ENCODE data around the gene GANAB. TPM values are rescaled to one million over a fixed set of nuclear protein-coding genes. Genes with fewer than 3 reads are reported as not detected.

The GANAB gene
- total and polyA plus RNA-seq, 2 experiments from 2014 or later: 212 to 251 TPM

GRCh38 chr11:62645671-62645945, 805 bp downstream of the GANAB start:
- H2AFZ ChIP-seq: peak overlapping the region; percentile 20
- H3K4me1 ChIP-seq (ENCODE audit: insufficient read depth): peaks cover 10% of the 10 kb centered on the region
- peaks cover 57% of the 10 kb centered on the region for H3K79me2 ChIP-seq
- no peaks in the 10 kb centered on the region for H3K36me3 ChIP-seq (replicated peaks; ENCODE audit: insufficient read depth, low read depth)
- 16% methylated on average over 11 of the region's 11 CpGs for WGBS (ENCODE audit: low lambda C conversion rate, missing lambda C conversion rate)
- no peak for DNase-seq (ENCODE audit: low spot score)
- peak overlapping the region; percentile 97 for H3K27ac ChIP-seq
- H3K4me3 ChIP-seq: peak overlapping the region; percentile 72
- H3K4me2 ChIP-seq: peak overlapping the region; percentile 97
- no peaks in the 10 kb centered on the region for H3K9me2 ChIP-seq (replicated peaks; ENCODE audit: insufficient read depth)
- TF ChIP-seq EZH2 (IDR thresholded peaks at IDR 0.05; ENCODE audit: borderline replicate concordance) (no peak), CTCF (IDR thresholded peaks at IDR 0.05; ENCODE audit: poor library complexity) (no peak), EZH2phosphoT487 (IDR thresholded peaks at IDR 0.05; ENCODE audit: low read depth, severe bottlenecking, unreplicated experiment) (no peak)
- no peaks in the 10 kb centered on the region for H3K9me3 ChIP-seq (ENCODE audit: low read depth)
- H3K27me3 ChIP-seq: no peaks in the 10 kb centered on the region
- H4K20me1 ChIP-seq (ENCODE audit: insufficient read depth, poor library complexity, severe bottlenecking): no peaks in the 10 kb centered on the region

- Histone ChIP-seq H3K27ac (peak overlapping the region; percentile 67), H3K4me1 (ENCODE audit: insufficient read depth) (peaks cover 10% of the 10 kb centered on the region), H3K79me2 (peaks cover 67% of the 10 kb centered on the region), H3K4me2 (peak overlapping the region; percentile 97), H4K20me1 (ENCODE audit: insufficient read depth, poor library complexity, severe bottlenecking) (no peaks in the 10 kb centered on the region), H3K27me3 (no peaks in the 10 kb centered on the region), H3K9me2 (replicated peaks; ENCODE audit: insufficient read depth) (no peaks in the 10 kb centered on the region), H3K36me3 (replicated peaks; ENCODE audit: insufficient read depth, low read depth) (no peaks in the 10 kb centered on the region), H3K4me3 (no peak overlapping the region), H3K9me3 (ENCODE audit: low read depth) (no peaks in the 10 kb centered on the region), H2AFZ (no peak overlapping the region)
- TF ChIP-seq EZH2phosphoT487 (IDR thresholded peaks at IDR 0.05; ENCODE audit: low read depth, severe bottlenecking, unreplicated experiment): no peak
- DNase-seq (ENCODE audit: low spot score): no peak
- WGBS (ENCODE audit: low lambda C conversion rate, missing lambda C conversion rate): 71% methylated on average over 8 of the region's 8 CpGs
Observed at GRCh38 chr11:62644220-62644619, 2.2 kb downstream of the GANAB start.

DNA sequence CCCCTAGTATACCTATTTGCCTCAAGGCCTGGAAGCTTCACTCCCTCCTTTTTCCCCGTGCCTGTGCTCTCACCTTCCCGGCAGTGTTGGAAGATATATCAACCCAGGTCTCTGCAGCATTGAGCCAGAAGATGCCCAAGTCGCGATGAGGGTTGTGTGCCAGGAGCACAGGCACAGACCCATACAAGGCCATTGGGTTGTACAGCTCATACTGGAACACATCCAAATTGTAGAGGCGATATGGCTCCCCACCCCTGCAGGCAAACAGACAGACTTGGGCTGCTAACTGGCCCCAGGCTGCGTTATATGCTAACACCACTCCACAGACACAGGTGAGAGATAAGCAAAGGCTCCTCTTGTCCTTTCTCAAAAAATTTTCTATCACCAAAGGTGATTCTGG, 13.9 kb downstream of the GANAB start:
- H2AFZ ChIP-seq: no peak overlapping the region
- H3K27me3 ChIP-seq: no peaks in the 10 kb centered on the region
- 97% methylated on average over 6 of the region's 6 CpGs for WGBS (ENCODE audit: low lambda C conversion rate, missing lambda C conversion rate)
- no peak for TF ChIP-seq EZH2phosphoT487 (IDR thresholded peaks at IDR 0.05; ENCODE audit: low read depth, severe bottlenecking, unreplicated experiment)
- no peak for TF ChIP-seq EZH2 (IDR thresholded peaks at IDR 0.05; ENCODE audit: borderline replicate concordance)
- TF ChIP-seq CTCF (IDR thresholded peaks at IDR 0.05; ENCODE audit: poor library complexity): no peak
- H3K36me3 ChIP-seq (replicated peaks; ENCODE audit: insufficient read depth, low read depth): no peaks in the 10 kb centered on the region
- no peaks in the 10 kb centered on the region for H3K9me2 ChIP-seq (replicated peaks; ENCODE audit: insufficient read depth)
- no peak overlapping the region for H3K4me3 ChIP-seq
- no peaks in the 10 kb centered on the region for H3K4me1 ChIP-seq (ENCODE audit: insufficient read depth)
- H3K27ac ChIP-seq: no peak overlapping the region
- H3K4me2 ChIP-seq: no peak overlapping the region
- no peaks in the 10 kb centered on the region for H3K9me3 ChIP-seq (ENCODE audit: low read depth)
- no peak for DNase-seq (ENCODE audit: low spot score)
- H3K79me2 ChIP-seq: peaks cover 21% of the 10 kb centered on the region
- H4K20me1 ChIP-seq (ENCODE audit: insufficient read depth, poor library complexity, severe bottlenecking): no peaks in the 10 kb centered on the region

DNA sequence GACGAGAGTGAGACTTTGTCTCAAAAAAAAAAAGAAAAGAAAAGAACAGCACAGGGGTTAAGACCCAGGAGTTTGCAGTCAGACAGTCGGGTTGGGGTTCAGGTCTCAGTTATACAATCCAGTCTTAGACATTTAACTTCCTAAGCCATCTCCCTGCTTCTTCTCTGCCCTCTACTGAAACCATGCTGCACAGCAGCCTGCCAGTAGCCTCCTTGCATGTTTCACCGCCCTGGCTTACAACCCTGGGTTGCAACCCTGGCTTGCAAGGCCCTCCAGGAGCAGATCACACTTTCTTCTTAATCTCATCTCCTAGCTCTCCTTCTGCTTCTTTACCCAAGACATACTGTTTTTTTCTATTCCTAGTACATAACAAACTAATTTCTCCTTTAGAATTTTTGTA, 18.7 kb downstream of the GANAB start:
- 91% methylated on average over 3 of the region's 3 CpGs for WGBS (ENCODE audit: low lambda C conversion rate, missing lambda C conversion rate)

More for the DNA sequence above, 18.7 kb downstream of the GANAB start:
- H3K27ac ChIP-seq: no peak overlapping the region
- no peaks in the 10 kb centered on the region for H3K27me3 ChIP-seq
- no peaks in the 10 kb centered on the region for H4K20me1 ChIP-seq (ENCODE audit: insufficient read depth, poor library complexity, severe bottlenecking)
- no peak overlapping the region for H2AFZ ChIP-seq
- H3K4me1 ChIP-seq (ENCODE audit: insufficient read depth): no peaks in the 10 kb centered on the region
- H3K36me3 ChIP-seq (replicated peaks; ENCODE audit: insufficient read depth, low read depth): no peaks in the 10 kb centered on the region
- no peak overlapping the region for H3K4me3 ChIP-seq
- H3K4me2 ChIP-seq: no peak overlapping the region
- no peak for DNase-seq (ENCODE audit: low spot score)
- no peak for TF ChIP-seq EZH2phosphoT487 (IDR thresholded peaks at IDR 0.05; ENCODE audit: low read depth, severe bottlenecking, unreplicated experiment)
- TF ChIP-seq EZH2 (IDR thresholded peaks at IDR 0.05; ENCODE audit: borderline replicate concordance): no peak
- no peak for TF ChIP-seq CTCF (IDR thresholded peaks at IDR 0.05; ENCODE audit: poor library complexity)
- no peaks in the 10 kb centered on the region for H3K79me2 ChIP-seq
- H3K9me2 ChIP-seq (replicated peaks; ENCODE audit: insufficient read depth): no peaks in the 10 kb centered on the region
- H3K9me3 ChIP-seq (ENCODE audit: low read depth): no peaks in the 10 kb centered on the region

Data from hepatocyte (in vitro differentiated cells).